ENCODE data around the gene PRIM1.

GRCh38 chr12:56749359-56749758, 2.8 kb downstream of the PRIM1 start:
- TF ChIP-seq, protein P1, sequence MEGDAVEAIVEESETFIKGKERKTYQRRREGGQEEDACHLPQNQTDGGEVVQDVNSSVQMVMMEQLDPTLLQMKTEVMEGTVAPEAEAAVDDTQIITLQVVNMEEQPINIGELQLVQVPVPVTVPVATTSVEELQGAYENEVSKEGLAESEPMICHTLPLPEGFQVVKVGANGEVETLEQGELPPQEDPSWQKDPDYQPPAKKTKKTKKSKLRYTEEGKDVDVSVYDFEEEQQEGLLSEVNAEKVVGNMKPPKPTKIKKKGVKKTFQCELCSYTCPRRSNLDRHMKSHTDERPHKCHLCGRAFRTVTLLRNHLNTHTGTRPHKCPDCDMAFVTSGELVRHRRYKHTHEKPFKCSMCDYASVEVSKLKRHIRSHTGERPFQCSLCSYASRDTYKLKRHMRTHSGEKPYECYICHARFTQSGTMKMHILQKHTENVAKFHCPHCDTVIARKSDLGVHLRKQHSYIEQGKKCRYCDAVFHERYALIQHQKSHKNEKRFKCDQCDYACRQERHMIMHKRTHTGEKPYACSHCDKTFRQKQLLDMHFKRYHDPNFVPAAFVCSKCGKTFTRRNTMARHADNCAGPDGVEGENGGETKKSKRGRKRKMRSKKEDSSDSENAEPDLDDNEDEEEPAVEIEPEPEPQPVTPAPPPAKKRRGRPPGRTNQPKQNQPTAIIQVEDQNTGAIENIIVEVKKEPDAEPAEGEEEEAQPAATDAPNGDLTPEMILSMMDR (IDR thresholded peaks at IDR 0.05) = no peak
- no peak for TF ChIP-seq POLR2AphosphoS5 (IDR thresholded peaks at IDR 0.05; ENCODE audit: low read depth, low read length)
